MCF 10A (cell line): Measurements from ENCODE around the gene GPR176. TPM values are rescaled to one million over a fixed set of nuclear protein-coding genes. Genes with fewer than 3 reads are reported as not detected.

ENCODE experiments used
- BruUV-seq: library from RNA; stranded (reverse); fragments of 400-500 nt; replicated peaks from 2 replicates; lab custom pipeline; 2021; lab: Mats Ljungman, UMichigan
- CTCF ChIA-PET: fragments of 300-600 bp; sonication (Branson Sonifier 250); formaldehyde crosslinking; extraction: SDS; loops from one replicate; lab custom pipeline; 2021; ENCODE audit warnings: antibody characterized with exemption, inconsistent platforms; lab: Yijun Ruan, JAX
- POLR2A ChIA-PET: fragments of 300-600, 350-650 bp; sonication (Branson Sonifier 250); formaldehyde crosslinking; extraction: SDS; loops from one replicate; lab custom pipeline; 2020; ENCODE audit warnings: antibody characterized with exemption, inconsistent platforms; lab: Yijun Ruan, JAX
- DNase-seq: peaks from one replicate; pipeline ENCODE4 v3.0.0-alpha.2; 2018; ENCODE audit not compliant: unreplicated experiment
- H3K27ac Mint-ChIP-seq: one replicate; pipeline ENCODE4 v1.8.0; 2022; ENCODE audit warnings: mild to moderate bottlenecking, low read depth, mixed read lengths; ENCODE audit not compliant: unreplicated experiment
- H3K27me3 Mint-ChIP-seq: one replicate; pipeline ENCODE4 v1.8.0; 2022; ENCODE audit warnings: mixed read lengths; ENCODE audit not compliant: insufficient read depth, unreplicated experiment
- H3K36me3 Mint-ChIP-seq: one replicate; pipeline ENCODE4 v1.8.0; 2022; ENCODE audit warnings: mild to moderate bottlenecking, moderate library complexity, mixed read lengths; ENCODE audit not compliant: insufficient read depth, unreplicated experiment
- H3K4me1 Mint-ChIP-seq: one replicate; pipeline ENCODE4 v1.8.0; 2022; ENCODE audit warnings: mixed read lengths; ENCODE audit not compliant: insufficient read depth, unreplicated experiment
- H3K4me3 Mint-ChIP-seq: one replicate; pipeline ENCODE4 v1.8.0; 2022; ENCODE audit warnings: mild to moderate bottlenecking, moderate library complexity, mixed read lengths; ENCODE audit not compliant: unreplicated experiment
- H3K9me3 Mint-ChIP-seq: one replicate; pipeline ENCODE4 v1.8.0; 2022; ENCODE audit warnings: mixed read lengths; ENCODE audit not compliant: unreplicated experiment
- CTCF ChIP-seq: fragments of 200-600 bp; IDR thresholded peaks from one replicate; pipeline ENCODE4 v1.8.0; 2022; ENCODE audit warnings: antibody characterized with exemption, mild to moderate bottlenecking; ENCODE audit not compliant: unreplicated experiment
- intact Hi-C: fragments of 100-400 bp; cut with micrococcal nuclease; formaldehyde crosslinking; loops from 2 replicates; pipeline ENCODE4 v1.14.1; 2022
- total RNA-seq: library from RNA; stranded (reverse); gene quantifications from 2 replicates; pipeline ENCODE4 v1.2.3, GENCODE V29; 2022

GPR176 gene
- total RNA-seq, 1 experiment from 2014 or later = 1.8 TPM

GRCh38 chr15:39798382-39798781, 121.7 kb downstream of the GPR176 start:
- intact Hi-C loops = no loop called here
- BruUV-seq = no TSS peak
- Mint-ChIP-seq H3K4me3 (no peak overlapping the region), H3K4me1 (peaks cover 1% of the 10 kb centered on the region), H3K36me3 (no peaks in the 10 kb centered on the region), H3K27ac (no peak overlapping the region), H3K9me3 (no peaks in the 10 kb centered on the region), H3K27me3 (no peaks in the 10 kb centered on the region)
- ChIA-PET POLR2A (interaction anchor here (0.6 kb wide), 1 partner anchor 111 kb away, joined by 3 read pairs; no protein-coding TSS in a partner anchor), CTCF (interaction anchor here (0.9 to 2.3 kb wide), 5 partner anchors 10 to 112 kb away, joined by 3 to 14 read pairs (median 3); no protein-coding TSS in a partner anchor)
- DNase-seq = no peak
- no peak for TF ChIP-seq CTCF

- no peak for DNase-seq
- intact Hi-C loops = no loop called here
- no peak overlapping the region for H3K27ac Mint-ChIP-seq
- no peak overlapping the region for H3K4me3 Mint-ChIP-seq
- CTCF ChIA-PET = interaction anchor here (0.6 to 2.3 kb wide), 5 partner anchors 10 to 376 kb away, joined by 3 to 14 read pairs (median 3); no protein-coding TSS in a partner anchor
- no peaks in the 10 kb centered on the region for H3K4me1 Mint-ChIP-seq
- BruUV-seq = no TSS peak
- H3K36me3 Mint-ChIP-seq = no peaks in the 10 kb centered on the region
- POLR2A ChIA-PET = interaction anchor here (0.9 kb wide), 1 partner anchor 9 kb away, joined by 5 read pairs; no protein-coding TSS in a partner anchor
- TF ChIP-seq CTCF = no peak
- H3K27me3 Mint-ChIP-seq = no peaks in the 10 kb centered on the region
- H3K9me3 Mint-ChIP-seq = no peaks in the 10 kb centered on the region
These were observed 122.7 kb downstream of the GPR176 start for GRCh38 chr15:39797407-39797806.

GRCh38 chr15:39796601-39797000, 123.5 kb downstream of the GPR176 start:
- intact Hi-C loops = no loop called here
- no peaks in the 10 kb centered on the region for H3K4me1 Mint-ChIP-seq

DNA sequence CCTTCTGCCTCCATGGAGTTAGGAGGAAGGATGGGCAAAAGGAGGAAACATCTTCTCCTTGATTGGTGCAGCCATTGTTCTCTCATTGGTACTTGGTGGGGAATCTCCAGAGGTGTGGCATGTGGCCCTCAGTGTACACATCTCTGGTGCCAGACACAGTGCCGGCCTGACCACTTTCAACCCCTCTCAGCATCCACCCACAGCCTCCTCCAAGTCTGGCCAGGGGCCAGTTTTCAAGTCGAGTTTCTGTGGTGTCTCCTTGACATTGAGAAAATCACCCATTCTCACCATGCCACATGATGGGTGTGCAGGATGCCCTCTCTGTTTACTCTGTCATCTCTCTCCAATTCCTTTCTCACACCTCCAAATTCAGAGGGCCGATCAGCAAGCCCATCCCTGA, 124.6 kb downstream of the GPR176 start:
- no peak for TF ChIP-seq CTCF
- CTCF ChIA-PET = no interaction called here
- no peak overlapping the region for H3K4me3 Mint-ChIP-seq
- no peaks in the 10 kb centered on the region for H3K4me1 Mint-ChIP-seq
- no peaks in the 10 kb centered on the region for H3K9me3 Mint-ChIP-seq
- no peaks in the 10 kb centered on the region for H3K36me3 Mint-ChIP-seq
- H3K27me3 Mint-ChIP-seq = no peaks in the 10 kb centered on the region
- no TSS peak for BruUV-seq
- intact Hi-C loops = no loop called here
- POLR2A ChIA-PET = interaction anchor here (0.6 kb wide), 1 partner anchor 1085 kb away, joined by 3 read pairs; no protein-coding TSS in a partner anchor
- H3K27ac Mint-ChIP-seq = no peak overlapping the region
- no peak for DNase-seq

More at GRCh38 chr15:39796601-39797000, 123.5 kb downstream of the GPR176 start:
- BruUV-seq = no TSS peak
- ChIA-PET CTCF (interaction anchor here (0.7 to 0.9 kb wide), 2 partner anchors 10 to 77 kb away, joined by 3 to 6 read pairs; no protein-coding TSS in a partner anchor), POLR2A (no interaction called here)
- DNase-seq = no peak
- Mint-ChIP-seq H3K4me3 (no peak overlapping the region), H3K36me3 (no peaks in the 10 kb centered on the region), H3K27ac (no peak overlapping the region), H3K27me3 (no peaks in the 10 kb centered on the region), H3K9me3 (no peaks in the 10 kb centered on the region)
- no peak for TF ChIP-seq CTCF
